Measurements from ENCODE around the gene RFX8.

Gene RFX8

DNA sequence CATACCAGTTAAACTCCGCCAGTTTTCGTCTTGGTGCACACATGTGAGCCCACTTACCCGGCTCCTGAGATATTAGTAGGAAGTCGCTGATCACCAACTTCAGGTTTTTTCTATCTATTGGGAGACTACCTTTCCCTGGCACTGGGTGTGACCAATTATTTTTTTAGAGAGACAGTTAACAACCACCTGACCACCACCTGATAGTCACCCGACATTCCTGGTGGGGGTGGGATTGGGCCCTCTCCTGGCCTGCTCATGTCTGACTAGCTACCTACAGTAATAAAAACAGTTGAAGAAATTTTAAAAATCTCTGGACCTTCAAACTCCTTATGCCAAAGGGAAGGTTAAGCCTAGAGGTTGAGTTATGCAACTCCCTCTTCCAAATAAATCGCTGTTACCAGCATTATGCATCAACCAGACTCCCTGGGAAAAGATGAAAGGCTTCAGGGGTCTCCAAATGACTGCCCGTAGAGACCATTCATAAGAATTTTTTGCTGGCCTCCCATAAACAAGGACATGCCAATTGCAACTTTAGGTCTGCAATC is 115.4 kb downstream of the RFX8 start:
- Histone ChIP-seq H3K27ac (ENCODE audit: extremely low read depth, low read depth, low read length) (no peak overlapping the region), H3K4me1 (ENCODE audit: control insufficient read depth, insufficient read depth, low read length) (no peaks in the 10 kb centered on the region), H3K36me3 (ENCODE audit: control insufficient read depth in 2 of 2, insufficient read depth in 1 of 2, low read length in 2 of 2) (no peaks in the 10 kb centered on the region), H3K4me3 (ENCODE audit: low read depth, low read length) (no peak overlapping the region), H3K9me3 (ENCODE audit: control insufficient read depth, insufficient read depth, low read depth, low read length) (no peaks in the 10 kb centered on the region)
- CTCF ChIA-PET = interaction anchor here (1.2 kb wide), 1 partner anchor 59 kb away, joined by 3 read pairs; no protein-coding TSS in a partner anchor
- POLR2A ChIA-PET = interaction anchor here (1.4 kb wide), 1 partner anchor 9 kb away, joined by 3 read pairs; no protein-coding TSS in a partner anchor
- TF ChIP-seq ZNF549 (tag by site-specific recombination; IDR thresholded peaks at IDR 0.05) (no peak), GLI2 (tag by site-specific recombination; IDR thresholded peaks at IDR 0.05; ENCODE audit: borderline replicate concordance, low read depth) (no peak), ZSCAN16 (tag by site-specific recombination; IDR thresholded peaks at IDR 0.05) (no peak), ZNF211 (tag by site-specific recombination; IDR thresholded peaks at IDR 0.05; ENCODE audit: low read depth) (no peak), ZNF76 (tag by site-specific recombination; IDR thresholded peaks at IDR 0.05; ENCODE audit: borderline replicate concordance, low read depth) (no peak), ZNF707 (tag by site-specific recombination; IDR thresholded peaks at IDR 0.05) (no peak), SP7 (tag by site-specific recombination; IDR thresholded peaks at IDR 0.05) (no peak), ZNF768 (tag by site-specific recombination; IDR thresholded peaks at IDR 0.05) (no peak), ZNF792 (tag by site-specific recombination; IDR thresholded peaks at IDR 0.05) (no peak)
- TF ChIP-seq, protein P1, sequence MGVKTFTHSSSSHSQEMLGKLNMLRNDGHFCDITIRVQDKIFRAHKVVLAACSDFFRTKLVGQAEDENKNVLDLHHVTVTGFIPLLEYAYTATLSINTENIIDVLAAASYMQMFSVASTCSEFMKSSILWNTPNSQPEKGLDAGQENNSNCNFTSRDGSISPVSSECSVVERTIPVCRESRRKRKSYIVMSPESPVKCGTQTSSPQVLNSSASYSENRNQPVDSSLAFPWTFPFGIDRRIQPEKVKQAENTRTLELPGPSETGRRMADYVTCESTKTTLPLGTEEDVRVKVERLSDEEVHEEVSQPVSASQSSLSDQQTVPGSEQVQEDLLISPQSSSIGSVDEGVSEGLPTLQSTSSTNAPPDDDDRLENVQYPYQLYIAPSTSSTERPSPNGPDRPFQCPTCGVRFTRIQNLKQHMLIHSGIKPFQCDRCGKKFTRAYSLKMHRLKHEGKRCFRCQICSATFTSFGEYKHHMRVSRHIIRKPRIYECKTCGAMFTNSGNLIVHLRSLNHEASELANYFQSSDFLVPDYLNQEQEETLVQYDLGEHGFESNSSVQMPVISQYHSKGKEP (tag by site-specific recombination; IDR thresholded peaks at IDR 0.05) = no peak

DNA sequence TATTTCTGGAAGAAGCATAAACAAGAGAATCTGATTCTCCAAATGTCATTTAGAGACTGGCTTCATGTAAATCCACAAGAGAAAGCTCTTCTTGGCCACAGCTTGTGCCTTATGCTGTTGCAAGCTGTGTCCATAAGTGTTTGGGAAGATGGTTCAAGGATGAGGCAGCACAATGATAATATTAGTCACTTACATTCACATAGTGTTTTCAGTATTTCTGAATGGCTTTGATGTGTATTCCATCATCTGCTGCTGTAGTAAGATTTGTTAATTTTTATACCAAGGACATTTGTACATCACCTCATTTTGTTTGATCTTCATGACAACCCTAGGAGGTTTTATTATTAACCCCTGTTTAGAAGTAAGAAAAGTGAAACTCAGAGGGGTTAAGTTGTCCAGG is 117.5 kb downstream of the RFX8 start:
- TF ChIP-seq ZNF654 (tag by site-specific recombination; IDR thresholded peaks at IDR 0.05; ENCODE audit: low read depth) = no peak
- no peak for TF ChIP-seq ZBTB7A (tag by site-specific recombination; IDR thresholded peaks at IDR 0.05; ENCODE audit: low read depth)
- TF ChIP-seq, protein P2, sequence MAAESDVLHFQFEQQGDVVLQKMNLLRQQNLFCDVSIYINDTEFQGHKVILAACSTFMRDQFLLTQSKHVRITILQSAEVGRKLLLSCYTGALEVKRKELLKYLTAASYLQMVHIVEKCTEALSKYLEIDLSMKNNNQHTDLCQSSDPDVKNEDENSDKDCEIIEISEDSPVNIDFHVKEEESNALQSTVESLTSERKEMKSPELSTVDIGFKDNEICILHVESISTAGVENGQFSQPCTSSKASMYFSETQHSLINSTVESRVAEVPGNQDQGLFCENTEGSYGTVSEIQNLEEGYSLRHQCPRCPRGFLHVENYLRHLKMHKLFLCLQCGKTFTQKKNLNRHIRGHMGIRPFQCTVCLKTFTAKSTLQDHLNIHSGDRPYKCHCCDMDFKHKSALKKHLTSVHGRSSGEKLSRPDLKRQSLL (tag by site-specific recombination; IDR thresholded peaks at IDR 0.05) = no peak
- TF ChIP-seq ZNF248 (tag by site-specific recombination; IDR thresholded peaks at IDR 0.05) = no peak
- TF ChIP-seq ZNF623 (tag by site-specific recombination; IDR thresholded peaks at IDR 0.05) = no peak
- no peak for TF ChIP-seq ZNF555 (tag by site-specific recombination; conservative IDR thresholded peaks at IDR 0.05)
- no peak for TF ChIP-seq ZNF571 (tag by site-specific recombination; IDR thresholded peaks at IDR 0.05)
- no peak for TF ChIP-seq ZNF10 (tag by site-specific recombination; IDR thresholded peaks at IDR 0.05)
- no peak for TF ChIP-seq ZNF391 (tag by site-specific recombination; IDR thresholded peaks at IDR 0.05; ENCODE audit: borderline replicate concordance, low read depth)
- no peak for TF ChIP-seq ZNF423 (tag by site-specific recombination; IDR thresholded peaks at IDR 0.05)
- TF ChIP-seq ZNF645 (tag by site-specific recombination; IDR thresholded peaks at IDR 0.05) = no peak
- no peak for TF ChIP-seq ZNF132 (tag by site-specific recombination; IDR thresholded peaks at IDR 0.05; ENCODE audit: borderline replicate concordance)
- TF ChIP-seq EGR2 (tag by site-specific recombination; IDR thresholded peaks at IDR 0.05; ENCODE audit: low read depth) = no peak
- TF ChIP-seq ZFP3 (tag by site-specific recombination; IDR thresholded peaks at IDR 0.05; ENCODE audit: low read depth) = no peak
- no peak for TF ChIP-seq ZNF354C (tag by site-specific recombination; IDR thresholded peaks at IDR 0.05; ENCODE audit: borderline replicate concordance, low read depth)
- Histone ChIP-seq H3K36me3 (ENCODE audit: control insufficient read depth in 2 of 2, insufficient read depth in 1 of 2, low read length in 2 of 2) (no peaks in the 10 kb centered on the region), H3K27ac (ENCODE audit: extremely low read depth, low read depth, low read length) (no peak overlapping the region), H3K9me3 (ENCODE audit: control insufficient read depth, insufficient read depth, low read depth, low read length) (no peaks in the 10 kb centered on the region), H3K4me3 (ENCODE audit: low read depth, low read length) (no peak overlapping the region), H3K4me1 (ENCODE audit: control insufficient read depth, insufficient read depth, low read length) (no peaks in the 10 kb centered on the region)
- ChIA-PET POLR2A (no interaction called here), CTCF (no interaction called here)

Data from HEK293 (cell line).